Activated CD4-positive, alpha-beta memory T cell treated with anti-CD3 and anti-CD28 coated beads, Interleukin-2, amount 10 ng/mL, durations not matched to agents 7 days and 5 days (primary cell): ENCODE data around the gene OR2T6. TPM values are rescaled to one million over a fixed set of nuclear protein-coding genes. Genes with fewer than 3 reads are reported as not detected.
"Not testable (repeated sequence)": the region's sequence is repeated elsewhere in the genome, so short reads cannot be mapped to it uniquely, and the experiment has no call there.

ENCODE experiments used
- CTCF ChIA-PET: fragments of 350-600 bp; sonication (Branson Sonifier 250); formaldehyde crosslinking; loops from one replicate; lab custom pipeline; 2021; ENCODE audit warnings: antibody characterized with exemption, inconsistent platforms; lab: Charles Lee
- POLR2A ChIA-PET: fragments of 350-600 bp; sonication (Branson Sonifier 250); formaldehyde crosslinking; loops from one replicate; lab custom pipeline; 2021; ENCODE audit warnings: antibody characterized with exemption; lab: Charles Lee
- DNase-seq: peaks from one replicate; pipeline ENCODE4 v3.0.0-alpha.2; 2020
- H3K27ac Mint-ChIP-seq: one replicate; pipeline ENCODE4 v1.8.0; 2021; ENCODE audit warnings: mild to moderate bottlenecking, mixed read lengths
- H3K27me3 Mint-ChIP-seq: one replicate; pipeline ENCODE4 v1.8.0; 2021; ENCODE audit warnings: mixed read lengths
- H3K36me3 Mint-ChIP-seq: one replicate; pipeline ENCODE4 v1.8.0; 2021; ENCODE audit warnings: low read depth, mixed read lengths
- H3K4me1 Mint-ChIP-seq: one replicate; pipeline ENCODE4 v1.8.0; 2021; ENCODE audit warnings: mixed read lengths
- H3K4me3 Mint-ChIP-seq: one replicate; pipeline ENCODE4 v1.8.0; 2021; ENCODE audit warnings: mild to moderate bottlenecking, mixed read lengths
- H3K9me3 Mint-ChIP-seq: one replicate; pipeline ENCODE4 v1.8.0; 2021; ENCODE audit warnings: mixed read lengths
- total RNA-seq, 2 experiments: library from RNA; stranded (reverse); gene quantifications; one replicate each; pipeline ENCODE4 v1.2.3, GENCODE V29; 2021

OR2T6 gene
- total RNA-seq, 2 experiments from 2014 or later: not detected

GRCh38 chr1:248406721-248407692 is 31.5 kb downstream of the OR2T6 start:
- H3K27me3 Mint-ChIP-seq: no peaks in the 10 kb centered on the region
- H3K4me1 Mint-ChIP-seq: peaks cover 3% of the 10 kb centered on the region
- H3K4me3 Mint-ChIP-seq: no peak overlapping the region
- peaks cover 10% of the 10 kb centered on the region for H3K9me3 Mint-ChIP-seq
- H3K27ac Mint-ChIP-seq: no peak overlapping the region
- ChIA-PET CTCF (no interaction called here), POLR2A (no interaction called here)
- no peaks in the 10 kb centered on the region for H3K36me3 Mint-ChIP-seq
- DNase-seq: no peak

GRCh38 chr1:248416226-248416625 is 40.7 kb downstream of the OR2T6 start:
- Mint-ChIP-seq H3K9me3 (peaks cover 18% of the 10 kb centered on the region), H3K4me1 (no peaks in the 10 kb centered on the region)

GRCh38 chr1:248417854-248418253 is 42.3 kb downstream of the OR2T6 start:
- ChIA-PET CTCF (no interaction called here), POLR2A (no interaction called here)
- Mint-ChIP-seq H3K4me3 (no peak overlapping the region), H3K27ac (no peak overlapping the region), H3K9me3 (peaks cover 21% of the 10 kb centered on the region), H3K27me3 (no peaks in the 10 kb centered on the region), H3K36me3 (no peaks in the 10 kb centered on the region), H3K4me1 (no peaks in the 10 kb centered on the region)
- DNase-seq: no peak

More at GRCh38 chr1:248416226-248416625, 40.7 kb downstream of the OR2T6 start:
- no peak overlapping the region for H3K4me3 Mint-ChIP-seq
- H3K27me3 Mint-ChIP-seq: no peaks in the 10 kb centered on the region
- H3K36me3 Mint-ChIP-seq: no peaks in the 10 kb centered on the region
- no peak for DNase-seq
- H3K27ac Mint-ChIP-seq: no peak overlapping the region
- ChIA-PET CTCF (no interaction called here), POLR2A (no interaction called here)

- Mint-ChIP-seq H3K27ac (no peak overlapping the region), H3K4me3 (no peak overlapping the region), H3K36me3 (no peaks in the 10 kb centered on the region), H3K27me3 (no peaks in the 10 kb centered on the region), H3K4me1 (no peaks in the 10 kb centered on the region), H3K9me3 (peaks cover 22% of the 10 kb centered on the region)
- DNase-seq: no peak
- POLR2A ChIA-PET: no interaction called here
- CTCF ChIA-PET: no interaction called here
These were observed 45.8 kb downstream of the OR2T6 start for GRCh38 chr1:248421384-248421783.

GRCh38 chr1:248427526-248428191 is 52.1 kb downstream of the OR2T6 start:
- H3K27ac Mint-ChIP-seq, H3K4me1 Mint-ChIP-seq, H3K4me3 Mint-ChIP-seq, DNase-seq, H3K9me3 Mint-ChIP-seq, H3K27me3 Mint-ChIP-seq, H3K36me3 Mint-ChIP-seq, POLR2A ChIA-PET, CTCF ChIA-PET: not testable (repeated sequence)

- H3K36me3 Mint-ChIP-seq, POLR2A ChIA-PET, H3K4me3 Mint-ChIP-seq, H3K27ac Mint-ChIP-seq, H3K27me3 Mint-ChIP-seq, CTCF ChIA-PET, H3K9me3 Mint-ChIP-seq, H3K4me1 Mint-ChIP-seq, DNase-seq: not testable (repeated sequence)
These were observed 52.6 kb downstream of the OR2T6 start for GRCh38 chr1:248428192-248428533.

- H3K27ac Mint-ChIP-seq, DNase-seq, H3K4me3 Mint-ChIP-seq, H3K27me3 Mint-ChIP-seq, H3K36me3 Mint-ChIP-seq, H3K9me3 Mint-ChIP-seq, H3K4me1 Mint-ChIP-seq, POLR2A ChIA-PET, CTCF ChIA-PET: not testable (repeated sequence)
These were observed 56.1 kb downstream of the OR2T6 start for GRCh38 chr1:248431683-248432082.

GRCh38 chr1:248432201-248432600 is 56.7 kb downstream of the OR2T6 start:
- H3K27ac Mint-ChIP-seq, H3K27me3 Mint-ChIP-seq, H3K4me3 Mint-ChIP-seq, DNase-seq, POLR2A ChIA-PET, H3K36me3 Mint-ChIP-seq, H3K4me1 Mint-ChIP-seq, H3K9me3 Mint-ChIP-seq, CTCF ChIA-PET: not testable (repeated sequence)

GRCh38 chr1:248433811-248434415 is 58.4 kb downstream of the OR2T6 start:
- H3K36me3 Mint-ChIP-seq, CTCF ChIA-PET, H3K4me3 Mint-ChIP-seq, DNase-seq, H3K27me3 Mint-ChIP-seq, H3K27ac Mint-ChIP-seq, H3K4me1 Mint-ChIP-seq, H3K9me3 Mint-ChIP-seq, POLR2A ChIA-PET: not testable (repeated sequence)

GRCh38 chr1:248434913-248435312 is 59.4 kb downstream of the OR2T6 start:
- DNase-seq, H3K27me3 Mint-ChIP-seq: not testable (repeated sequence)

GRCh38 chr1:248436303-248436702 is 60.8 kb downstream of the OR2T6 start:
- H3K9me3 Mint-ChIP-seq, H3K27me3 Mint-ChIP-seq, DNase-seq, H3K4me3 Mint-ChIP-seq, H3K4me1 Mint-ChIP-seq, H3K36me3 Mint-ChIP-seq, H3K27ac Mint-ChIP-seq, POLR2A ChIA-PET, CTCF ChIA-PET: not testable (repeated sequence)

More at GRCh38 chr1:248434913-248435312, 59.4 kb downstream of the OR2T6 start:
- H3K27ac Mint-ChIP-seq, CTCF ChIA-PET, POLR2A ChIA-PET, H3K4me1 Mint-ChIP-seq, H3K4me3 Mint-ChIP-seq, H3K36me3 Mint-ChIP-seq, H3K9me3 Mint-ChIP-seq: not testable (repeated sequence)

GRCh38 chr1:248438668-248439067 is 63.1 kb downstream of the OR2T6 start:
- H3K27ac Mint-ChIP-seq, H3K9me3 Mint-ChIP-seq, POLR2A ChIA-PET, H3K27me3 Mint-ChIP-seq, CTCF ChIA-PET, DNase-seq, H3K4me3 Mint-ChIP-seq, H3K36me3 Mint-ChIP-seq, H3K4me1 Mint-ChIP-seq: not testable (repeated sequence)

GRCh38 chr1:248439283-248439682 is 63.7 kb downstream of the OR2T6 start:
- H3K27me3 Mint-ChIP-seq, H3K9me3 Mint-ChIP-seq, POLR2A ChIA-PET, H3K4me1 Mint-ChIP-seq, CTCF ChIA-PET, H3K4me3 Mint-ChIP-seq, H3K36me3 Mint-ChIP-seq, H3K27ac Mint-ChIP-seq, DNase-seq: not testable (repeated sequence)
